SU-DHL-6 (cell line): Measurements from ENCODE around the gene GHRHR.

ENCODE experiments used
- H2AFZ ChIP-seq: fragments of 200-600 bp; sonication (generic); 2 replicates; pipeline ENCODE4 v1.6.1; 2014; ENCODE audit warnings: low read depth, mild to moderate bottlenecking, moderate library complexity, mixed read lengths, antibody characterized with exemption, low read length; ENCODE audit not compliant: severe bottlenecking
- H3F3A ChIP-seq: fragments of 200-600 bp; shearing (Covaris generic); 2 replicates; pipeline ENCODE4 v1.6.0; 2016; ENCODE audit warnings: antibody characterized with exemption, mild to moderate bottlenecking; ENCODE audit not compliant: insufficient read depth
- H3K27ac ChIP-seq: fragments of 200-600 bp; sonication (generic); 2 replicates; pipeline ENCODE4 v1.5.1; 2016; ENCODE audit warnings: low read depth, mild to moderate bottlenecking, low read length, moderate library complexity, mixed read lengths
- H3K27me3 ChIP-seq: fragments of 200-600 bp; sonication (generic), shearing (Covaris generic); 2 replicates; pipeline ENCODE4 v1.6.0; 2014; ENCODE audit warnings: mild to moderate bottlenecking, low read length
- H3K36me3 ChIP-seq: fragments of 200-600 bp; sonication (generic); 2 replicates; pipeline ENCODE4 v1.6.1; 2014; ENCODE audit warnings: mild to moderate bottlenecking, low read length, mixed read lengths
- H3K4me2 ChIP-seq: fragments of 300-600, 200-600 bp; shearing (Covaris generic), sonication (generic); 2 replicates; pipeline ENCODE4 v1.6.0; 2014; ENCODE audit warnings: low read length, low read depth, mild to moderate bottlenecking; ENCODE audit not compliant: poor library complexity, severe bottlenecking
- H3K4me3 ChIP-seq: fragments of 200-600 bp; sonication (generic); 2 replicates; pipeline ENCODE4 v1.5.1; 2014; ENCODE audit warnings: antibody characterized with exemption, low read length, mild to moderate bottlenecking, mixed read lengths; ENCODE audit not compliant: insufficient read depth, poor library complexity, severe bottlenecking
- H3K79me2 ChIP-seq: fragments of 200-600 bp; sonication (generic); 2 replicates; pipeline ENCODE4 v1.6.1; 2014; ENCODE audit warnings: mild to moderate bottlenecking, low read length, moderate library complexity; ENCODE audit not compliant: insufficient read depth
- H3K9ac ChIP-seq: fragments of 200-600 bp; sonication (generic); 2 replicates; pipeline ENCODE4 v1.7.0; 2014; ENCODE audit warnings: mild to moderate bottlenecking, low read length
- H3K9me2 ChIP-seq: fragments of 200-600 bp; sonication (generic); replicated peaks from 2 replicates; pipeline ENCODE4 v1.6.1; 2014; ENCODE audit warnings: low read length; ENCODE audit not compliant: insufficient read depth
- H3K9me3 ChIP-seq: fragments of 200-600 bp; sonication (generic); 2 replicates; pipeline ENCODE4 v1.6.1; 2014; ENCODE audit warnings: low read length, mixed read lengths; ENCODE audit not compliant: insufficient read depth
- H4K20me1 ChIP-seq: fragments of 200-600 bp; sonication (generic); 2 replicates; pipeline ENCODE4 v1.6.1; 2014; ENCODE audit warnings: low read depth, mild to moderate bottlenecking, antibody characterized with exemption, low read length, moderate library complexity, mixed read lengths
- CTCF ChIP-seq: fragments of 200-600 bp; sonication (generic); IDR thresholded peaks from one replicate; pipeline ENCODE4 v1.5.1; 2017; ENCODE audit warnings: antibody characterized with exemption, mild to moderate bottlenecking, low read length, moderate library complexity; ENCODE audit not compliant: insufficient read depth, poor library complexity, severe bottlenecking
- EZH2phosphoT487 ChIP-seq: fragments of 200-600 bp; sonication (generic), shearing (Covaris generic); conservative IDR thresholded peaks from 2 replicates; pipeline ENCODE4 v1.6.1; 2018; ENCODE audit warnings: mild to moderate bottlenecking, antibody characterized with exemption, low read length, moderate library complexity, mixed read lengths

GHRHR gene

DNA sequence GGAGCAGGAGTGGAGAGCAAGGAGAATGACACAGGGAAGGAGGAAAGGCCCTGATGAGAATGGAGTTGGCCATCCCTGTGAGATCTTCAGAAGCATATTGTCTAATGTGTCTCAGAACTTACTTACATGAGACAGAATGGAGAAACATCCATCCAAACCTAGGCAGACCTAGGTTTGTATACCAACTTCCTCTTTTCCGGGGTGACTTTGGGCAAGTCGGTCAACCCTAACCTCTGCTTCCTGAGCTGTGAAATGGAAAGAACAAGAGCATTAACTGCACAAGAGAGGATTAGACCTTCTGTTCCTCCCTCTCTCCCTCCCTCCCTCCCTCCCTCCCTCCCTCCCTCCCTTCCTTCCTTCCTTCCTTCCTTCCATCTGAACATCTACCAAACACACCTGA, 4.5 kb downstream of the GHRHR start:
- Histone ChIP-seq H3K4me3 (no peak overlapping the region), H3K27ac (no peak overlapping the region), H3K9me3 (no peaks in the 10 kb centered on the region), H3K9me2 (no peaks in the 10 kb centered on the region), H3F3A (no peaks in the 10 kb centered on the region), H2AFZ (no peak overlapping the region), H3K4me2 (no peak overlapping the region), H3K36me3 (no peaks in the 10 kb centered on the region), H3K9ac (no peak overlapping the region), H4K20me1 (no peaks in the 10 kb centered on the region), H3K79me2 (no peaks in the 10 kb centered on the region), H3K27me3 (no peaks in the 10 kb centered on the region)
- no peak for TF ChIP-seq CTCF
- no peak for TF ChIP-seq EZH2phosphoT487

DNA sequence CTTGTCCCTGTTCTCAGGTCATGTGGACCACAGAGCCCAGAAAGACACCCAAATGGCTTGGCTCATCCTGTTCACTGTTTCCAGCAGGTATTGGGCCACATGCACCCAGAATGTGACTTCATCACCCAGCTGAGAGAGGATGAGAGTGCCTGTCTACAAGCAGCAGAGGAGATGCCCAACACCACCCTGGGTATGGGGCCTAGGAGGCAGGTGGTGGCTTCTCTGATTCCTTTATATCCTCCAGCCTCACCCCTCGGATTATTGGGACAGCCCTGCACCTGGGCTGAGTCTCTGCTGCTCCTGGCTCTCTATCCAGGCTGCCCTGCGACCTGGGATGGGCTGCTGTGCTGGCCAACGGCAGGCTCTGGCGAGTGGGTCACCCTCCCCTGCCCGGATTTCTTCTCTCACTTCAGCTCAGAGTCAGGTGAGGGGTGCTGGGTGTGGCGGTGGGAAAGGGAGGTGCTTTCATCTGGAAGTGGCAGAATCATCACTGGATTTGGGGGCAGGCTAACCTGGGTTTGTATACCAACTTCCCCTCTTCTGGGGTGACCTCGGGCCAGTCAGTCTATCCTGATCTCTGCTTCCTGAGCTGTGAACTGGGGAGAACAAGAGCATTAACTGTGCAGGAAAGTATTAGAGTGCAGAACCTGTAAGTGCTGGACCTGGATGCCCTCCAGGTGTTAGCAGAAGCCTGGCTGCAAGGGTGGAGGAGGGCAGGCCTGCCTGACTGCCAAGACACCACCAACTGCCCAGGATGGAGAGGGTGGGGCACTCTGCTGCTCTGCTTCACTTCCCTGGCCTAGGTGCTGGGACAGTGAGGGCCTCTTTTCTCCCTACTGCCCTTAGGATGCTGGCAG, 5.2 kb downstream of the GHRHR start:
- Histone ChIP-seq H3K9me3 (no peaks in the 10 kb centered on the region), H3K27ac (no peak overlapping the region), H3K36me3 (no peaks in the 10 kb centered on the region), H3K9ac (no peak overlapping the region), H2AFZ (no peak overlapping the region), H3K4me3 (no peak overlapping the region), H3K79me2 (no peaks in the 10 kb centered on the region), H3F3A (no peaks in the 10 kb centered on the region), H3K4me2 (no peak overlapping the region), H3K27me3 (no peaks in the 10 kb centered on the region), H3K9me2 (no peaks in the 10 kb centered on the region), H4K20me1 (no peaks in the 10 kb centered on the region)
- TF ChIP-seq CTCF: no peak
- TF ChIP-seq EZH2phosphoT487: no peak

- Histone ChIP-seq H3K27ac (no peak overlapping the region), H3K36me3 (no peaks in the 10 kb centered on the region), H3K79me2 (no peaks in the 10 kb centered on the region), H3F3A (no peaks in the 10 kb centered on the region), H3K4me3 (no peak overlapping the region), H3K9me2 (no peaks in the 10 kb centered on the region), H3K4me2 (no peak overlapping the region), H3K9me3 (no peaks in the 10 kb centered on the region), H4K20me1 (no peaks in the 10 kb centered on the region), H3K27me3 (no peaks in the 10 kb centered on the region), H2AFZ (no peak overlapping the region), H3K9ac (no peak overlapping the region)
- TF ChIP-seq EZH2phosphoT487 (no peak), CTCF (no peak)
These were observed 5.8 kb downstream of the GHRHR start for GRCh38 chr7:30969604-30969970.
